Thyroid gland (tissue), 4 donors: Measurements from ENCODE around the gene HACD2.

Experiments used
- POLR2A ChIP-seq, 2 donors: fragments of 450-650 bp; IDR thresholded peaks; one replicate each; pipeline ENCODE4 v1.6.1; 2017; ENCODE audit warnings: antibody characterized with exemption in 2 of 2, mild to moderate bottlenecking in 2 of 2, moderate library complexity in 1 of 2
- TF ChIP-seq, protein P1 (sequence below), 6 experiments: fragments of 200-600 bp in 3 of 6; fragments of 450-650 bp in 3 of 6; sonication (generic) in 3 of 6; IDR thresholded peaks; one replicate each; pipeline ENCODE4 v1.5.1; 2016 to 2019; ENCODE audit warnings: antibody characterized with exemption in 6 of 6, mild to moderate bottlenecking in 2 of 6, inconsistent platforms in 1 of 6, moderate library complexity in 1 of 6

GRCh38 chr3:123498761-123499160 is 86.1 kb downstream of the HACD2 start:
- no peak for TF ChIP-seq POLR2A (IDR thresholded peaks at IDR 0.05)
- TF ChIP-seq, protein P1, sequence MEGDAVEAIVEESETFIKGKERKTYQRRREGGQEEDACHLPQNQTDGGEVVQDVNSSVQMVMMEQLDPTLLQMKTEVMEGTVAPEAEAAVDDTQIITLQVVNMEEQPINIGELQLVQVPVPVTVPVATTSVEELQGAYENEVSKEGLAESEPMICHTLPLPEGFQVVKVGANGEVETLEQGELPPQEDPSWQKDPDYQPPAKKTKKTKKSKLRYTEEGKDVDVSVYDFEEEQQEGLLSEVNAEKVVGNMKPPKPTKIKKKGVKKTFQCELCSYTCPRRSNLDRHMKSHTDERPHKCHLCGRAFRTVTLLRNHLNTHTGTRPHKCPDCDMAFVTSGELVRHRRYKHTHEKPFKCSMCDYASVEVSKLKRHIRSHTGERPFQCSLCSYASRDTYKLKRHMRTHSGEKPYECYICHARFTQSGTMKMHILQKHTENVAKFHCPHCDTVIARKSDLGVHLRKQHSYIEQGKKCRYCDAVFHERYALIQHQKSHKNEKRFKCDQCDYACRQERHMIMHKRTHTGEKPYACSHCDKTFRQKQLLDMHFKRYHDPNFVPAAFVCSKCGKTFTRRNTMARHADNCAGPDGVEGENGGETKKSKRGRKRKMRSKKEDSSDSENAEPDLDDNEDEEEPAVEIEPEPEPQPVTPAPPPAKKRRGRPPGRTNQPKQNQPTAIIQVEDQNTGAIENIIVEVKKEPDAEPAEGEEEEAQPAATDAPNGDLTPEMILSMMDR (IDR thresholded peaks at IDR 0.05): no peak
